HG03354 (cell line): ENCODE measurements around the gene CAMKK2.
A peak's percentile ranks its signal among the peaks of the same experiment; 100 is the strongest.

Experiments used
- ATAC-seq: cut with Tn5 transposase; IDR thresholded peaks from one replicate; pipeline ENCODE4 v1.9.1; 2021; ENCODE audit warnings: mild to moderate bottlenecking; ENCODE audit not compliant: unreplicated experiment, poor library complexity, severe bottlenecking

Gene CAMKK2

DNA sequence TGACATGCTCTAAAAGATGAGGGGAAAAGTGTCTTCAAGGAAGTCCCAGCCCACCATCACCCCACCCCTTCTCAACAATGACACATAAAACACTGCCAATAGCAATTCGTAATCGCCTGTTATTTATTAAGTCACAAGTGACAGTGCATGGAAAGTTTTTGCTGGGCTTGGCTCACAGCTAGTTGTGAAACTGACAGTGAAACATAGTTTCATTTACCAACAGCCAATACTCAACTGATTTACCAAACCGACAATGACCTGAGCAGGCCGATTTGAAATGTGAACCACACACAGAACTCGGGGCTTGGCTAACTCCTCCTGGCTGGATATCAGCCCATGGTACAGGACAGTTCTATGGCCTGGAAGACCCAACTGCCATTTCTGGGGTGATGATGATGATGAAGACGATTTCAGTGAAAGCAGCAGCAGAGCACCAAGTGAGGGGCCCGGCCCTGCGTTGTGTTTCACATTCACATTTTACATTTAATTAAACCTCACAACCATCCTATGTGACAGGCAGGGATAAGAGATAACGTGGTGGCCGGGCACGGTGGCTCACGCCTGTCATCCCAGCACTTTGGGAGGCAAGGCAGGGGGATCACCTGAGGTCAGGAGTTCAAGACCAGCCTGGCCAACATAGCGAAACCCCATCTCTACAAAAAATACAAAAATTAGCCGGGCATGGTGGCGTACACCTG is 42.7 kb downstream of the CAMKK2 start:
- ATAC-seq, result no peak

DNA sequence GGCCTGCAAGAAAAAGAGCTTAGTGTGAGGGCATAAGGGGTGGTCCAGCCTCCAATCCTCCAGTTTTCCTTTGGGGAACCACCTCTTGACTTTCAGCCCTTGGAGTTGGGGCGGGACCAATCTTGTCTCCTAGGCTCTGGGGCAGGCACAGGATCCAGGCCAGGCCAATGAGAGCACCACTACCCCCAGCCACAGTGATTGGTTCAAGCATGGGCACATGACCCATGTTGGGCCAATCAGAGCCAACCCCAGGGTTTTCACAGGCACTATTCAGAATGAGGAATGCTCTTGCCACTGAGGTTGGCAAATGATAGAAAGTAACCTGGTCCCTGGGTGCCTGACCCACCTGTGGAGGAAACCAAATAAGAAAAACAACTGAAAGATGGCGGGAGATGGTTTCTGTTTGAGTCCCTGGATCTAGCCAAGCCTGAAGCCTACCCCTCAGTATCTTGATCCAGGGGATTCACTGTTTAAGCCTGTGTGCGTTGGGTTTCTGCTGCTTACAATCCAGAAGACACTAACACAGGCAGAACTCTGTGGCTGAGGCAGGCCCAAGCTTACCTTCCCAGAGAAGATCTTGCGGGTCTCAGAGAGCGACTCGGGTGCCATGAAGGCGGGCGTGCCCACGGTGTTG is 43.7 kb downstream of the CAMKK2 start:
- ATAC-seq, result no peak

DNA sequence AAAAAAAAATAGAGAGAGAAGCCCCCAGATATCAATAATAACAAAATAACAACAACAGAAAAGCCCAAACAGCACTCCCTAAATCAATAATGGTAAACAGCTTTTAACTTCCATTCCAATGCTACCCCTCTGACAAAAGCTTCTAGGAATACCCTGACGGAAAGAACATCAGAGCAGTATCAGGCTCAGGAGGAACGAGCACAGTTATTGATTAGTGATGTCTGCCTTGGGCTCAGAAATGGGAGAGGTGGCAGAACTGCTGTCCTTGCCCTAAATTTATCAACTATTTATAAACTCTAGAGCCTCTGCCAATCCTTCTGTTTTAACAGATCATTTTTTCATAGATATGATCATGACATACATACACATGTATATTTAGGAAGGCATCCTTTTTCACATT is 44.7 kb downstream of the CAMKK2 start:
- no peak for ATAC-seq

DNA sequence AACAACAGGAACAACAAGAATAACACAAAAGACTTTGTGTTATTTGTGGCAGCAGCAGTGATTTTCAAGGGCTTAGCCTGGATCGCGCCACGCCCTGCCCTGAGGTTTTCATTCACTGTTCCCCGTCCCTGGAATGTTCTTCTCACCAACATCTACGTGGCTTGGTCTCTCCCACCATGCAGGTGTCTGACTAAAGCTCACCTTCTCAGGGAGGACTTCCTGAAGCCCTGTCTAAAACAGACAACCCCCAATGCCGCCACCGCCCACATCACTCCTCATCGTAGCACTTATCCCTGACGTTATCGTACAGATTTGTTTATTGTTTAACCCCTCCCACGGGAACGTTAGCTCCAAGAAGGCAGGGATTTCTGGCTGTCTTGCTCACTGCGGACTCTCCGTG is 46.1 kb downstream of the CAMKK2 start:
- no peak for ATAC-seq

DNA sequence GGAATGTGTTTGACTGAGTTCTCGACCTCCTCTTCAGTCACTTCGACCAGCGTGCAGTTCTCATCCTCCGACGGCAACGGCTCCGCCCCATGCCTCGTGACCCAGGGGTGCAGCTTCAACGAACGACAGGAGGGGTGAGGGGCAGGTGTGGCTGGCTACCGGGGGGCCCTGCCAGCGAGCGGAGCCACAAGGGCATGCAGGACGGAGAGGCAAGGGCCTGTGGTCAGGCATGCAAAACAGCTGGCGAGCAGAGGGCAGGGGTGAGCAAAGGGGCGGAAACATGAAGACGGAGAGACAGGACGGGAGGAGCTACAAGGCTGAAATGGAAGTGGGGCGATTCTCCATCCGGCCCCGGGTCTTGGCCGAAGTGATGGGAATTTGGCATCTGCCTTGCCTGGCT is 47.9 kb downstream of the CAMKK2 start:
- ATAC-seq, result peak; percentile 75

DNA sequence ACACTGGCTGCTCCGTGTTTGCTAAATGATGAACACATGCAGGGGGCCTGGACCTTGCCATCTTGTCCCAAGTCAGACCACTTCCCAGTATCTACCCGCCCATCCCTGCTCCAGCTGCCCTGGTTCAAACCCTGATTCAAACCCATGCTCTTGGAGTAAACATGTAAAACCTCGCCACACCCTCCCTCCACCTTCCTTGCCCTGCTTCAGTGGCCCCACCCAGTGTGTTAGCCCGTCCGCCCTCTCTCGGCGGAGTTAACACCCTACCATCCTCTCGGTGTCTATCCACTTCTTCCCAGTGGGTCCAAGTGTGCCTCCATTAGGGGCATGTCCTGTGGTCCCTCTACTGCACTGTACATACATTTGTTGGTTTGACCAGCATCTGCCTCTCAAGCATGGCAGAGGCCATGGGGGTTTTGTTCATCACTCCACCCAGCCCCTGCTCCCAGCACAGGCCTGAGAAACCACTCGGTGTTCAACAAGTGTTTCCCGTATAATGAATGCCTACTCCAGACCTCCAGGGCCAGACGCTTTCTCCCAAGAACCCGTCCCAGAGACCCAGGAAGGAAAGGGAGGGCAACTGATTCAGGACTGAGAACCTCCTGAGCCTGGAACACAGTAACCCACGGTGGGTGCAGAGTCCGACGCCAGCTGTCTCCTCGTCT is 49.5 kb downstream of the CAMKK2 start:
- no peak for ATAC-seq

DNA sequence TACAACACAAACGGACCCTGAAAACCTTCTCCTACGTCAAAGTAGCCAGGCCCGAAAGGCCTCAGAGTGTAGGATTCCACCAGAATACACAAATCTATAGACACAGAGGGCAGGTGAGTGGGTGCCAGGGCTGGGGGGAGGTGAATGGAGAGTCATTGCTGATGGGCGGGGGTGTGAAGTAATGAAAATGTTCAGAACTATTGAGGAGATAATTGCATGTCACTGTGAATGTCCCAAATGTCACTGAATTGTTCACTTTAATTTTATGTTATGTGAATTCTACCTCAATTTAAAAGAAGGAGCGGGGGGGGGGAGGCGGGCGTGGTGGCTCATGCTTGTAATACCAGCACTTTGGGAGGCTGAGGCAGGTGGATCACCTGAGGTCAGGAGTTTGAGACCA is 50.6 kb downstream of the CAMKK2 start:
- no peak for ATAC-seq

DNA sequence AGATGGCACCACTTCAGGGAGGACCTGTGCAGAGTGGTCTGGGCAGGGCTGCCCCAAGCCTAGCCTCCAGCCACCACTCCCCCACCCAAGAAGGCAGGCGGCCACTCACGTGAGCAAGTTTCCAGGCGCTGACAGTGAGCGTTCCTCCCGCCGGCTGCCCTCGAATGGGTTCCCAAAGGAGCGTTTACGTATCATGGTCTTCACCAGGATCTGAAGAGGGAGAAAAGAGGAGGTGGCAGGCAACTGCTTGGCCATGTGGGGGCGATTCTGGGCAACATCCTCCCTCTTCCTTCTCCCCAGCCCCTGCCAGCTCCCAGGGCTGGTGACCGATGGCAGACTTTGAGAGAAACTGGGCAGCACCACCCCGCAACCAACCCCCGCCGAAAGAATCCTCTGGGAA is 51.5 kb downstream of the CAMKK2 start:
- no peak for ATAC-seq

DNA sequence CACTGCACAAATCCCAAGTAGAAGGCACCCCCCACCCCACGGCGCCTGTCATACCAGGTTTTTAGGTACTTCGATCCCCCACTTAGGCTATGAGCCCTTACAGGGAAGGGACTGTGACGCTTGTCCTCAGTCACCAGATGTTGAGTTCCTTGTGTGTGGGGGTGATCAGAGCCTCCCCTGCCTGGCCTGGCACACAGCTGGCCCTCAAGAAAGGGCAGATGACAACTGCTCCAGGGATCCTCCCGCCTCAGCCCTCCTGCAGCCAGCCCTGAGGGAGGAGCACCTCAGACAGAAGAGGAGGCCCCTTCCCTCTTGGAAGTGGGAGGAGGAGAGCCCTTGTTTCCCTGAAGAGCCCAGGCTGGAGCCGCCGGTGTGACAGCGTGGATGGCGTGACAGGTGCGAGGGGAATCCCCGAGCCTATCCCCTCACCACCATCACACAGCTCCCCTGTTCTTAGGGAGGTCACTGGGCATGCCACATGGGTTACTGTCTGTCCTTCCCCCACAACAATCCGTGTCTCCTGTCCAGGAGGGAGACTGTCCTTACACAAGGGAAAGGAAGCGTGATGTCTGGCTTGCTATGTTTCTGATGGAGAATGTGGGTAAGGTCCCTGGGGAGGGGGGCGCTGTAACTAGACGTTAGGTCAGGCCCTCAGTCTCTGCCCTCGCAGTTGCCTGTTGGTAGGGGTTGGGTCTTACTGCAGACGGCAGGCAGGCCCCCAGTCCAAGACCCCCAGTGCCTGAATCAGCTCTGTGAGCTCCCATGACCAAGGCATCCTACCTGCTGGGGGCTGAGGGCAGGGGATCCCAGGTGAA is 55.1 kb downstream of the CAMKK2 start:
- ATAC-seq, result no peak

DNA sequence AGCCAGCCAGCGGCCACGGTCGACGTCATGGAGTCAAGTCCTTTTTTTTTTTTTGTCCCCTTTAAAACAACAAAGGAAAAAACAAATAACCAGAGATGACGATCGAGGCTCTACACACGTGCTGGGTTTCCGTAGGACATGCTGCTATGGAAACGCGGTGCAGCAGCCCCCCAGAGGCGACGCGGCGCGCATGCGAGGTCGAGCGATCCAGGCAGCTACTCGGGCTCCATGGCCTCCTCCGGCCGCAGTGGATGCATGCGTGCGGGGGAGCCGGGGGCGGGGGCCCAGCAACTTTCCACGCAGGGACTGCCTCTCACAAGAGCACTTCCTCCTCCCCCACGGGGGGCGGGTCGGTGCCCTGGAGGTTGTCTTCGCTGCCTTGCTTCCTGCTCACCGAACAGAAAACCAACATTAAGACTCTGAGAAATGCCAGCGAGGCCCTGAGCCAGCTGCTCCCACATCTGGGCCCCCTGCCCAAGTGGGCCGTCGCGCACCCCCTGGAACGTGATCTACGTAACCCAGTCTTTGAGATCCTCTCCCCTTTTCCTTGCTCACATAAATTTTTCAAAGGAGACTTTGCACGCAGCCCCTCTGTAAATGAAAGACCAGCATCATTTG is 55.9 kb downstream of the CAMKK2 start:
- ATAC-seq, result peak; percentile 47

DNA sequence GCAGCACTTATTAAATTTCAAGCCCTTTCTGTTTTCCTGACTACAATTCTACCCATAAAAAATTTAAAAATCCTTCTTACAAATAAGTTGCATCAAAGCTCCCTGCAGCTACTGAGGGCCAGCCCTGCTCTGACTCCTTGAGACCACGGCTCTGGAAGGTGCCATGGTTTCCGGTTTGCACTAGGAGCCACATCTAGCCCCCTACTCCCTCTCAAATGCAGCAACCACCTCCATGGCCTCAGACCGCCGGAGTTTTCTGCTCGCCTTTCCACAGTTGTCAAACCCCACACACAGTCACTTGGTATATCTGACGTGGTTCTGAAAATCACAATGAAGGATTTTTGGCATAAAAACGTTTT is 56.5 kb downstream of the CAMKK2 start:
- ATAC-seq, result no peak

DNA sequence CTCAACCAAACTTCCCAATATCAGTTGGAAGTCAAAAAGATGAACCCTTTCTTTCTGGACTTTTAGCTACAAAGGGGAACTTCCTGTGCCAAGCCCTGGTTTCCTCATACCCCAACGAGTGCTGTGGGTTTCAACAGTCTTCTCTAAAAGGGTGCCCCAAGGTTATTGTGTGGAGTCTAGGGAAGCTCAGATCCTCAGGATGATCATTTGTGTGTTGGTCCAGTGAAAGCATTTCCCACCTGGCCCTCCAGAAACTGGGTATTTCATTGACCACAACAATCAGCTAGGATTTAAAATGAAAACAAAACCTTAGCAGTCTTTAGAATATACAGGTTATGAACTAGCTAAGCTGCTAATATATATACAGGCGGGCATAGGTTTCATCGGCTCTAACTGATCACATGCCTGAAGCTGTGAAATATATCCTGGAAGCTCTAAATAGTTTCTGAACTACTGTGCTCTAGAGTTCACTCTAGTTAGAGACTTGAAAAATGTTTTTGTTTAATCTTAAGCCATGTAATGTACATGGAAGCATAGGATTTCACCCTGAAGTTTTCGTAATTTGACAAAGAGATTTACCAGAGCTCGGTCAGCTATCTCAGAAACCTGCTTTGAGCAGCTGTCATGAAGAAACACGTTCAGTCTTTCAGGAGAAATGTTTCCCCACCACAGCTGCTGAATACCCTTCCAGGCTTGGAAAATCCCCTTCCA is 57.0 kb downstream of the CAMKK2 start:
- no peak for ATAC-seq

DNA sequence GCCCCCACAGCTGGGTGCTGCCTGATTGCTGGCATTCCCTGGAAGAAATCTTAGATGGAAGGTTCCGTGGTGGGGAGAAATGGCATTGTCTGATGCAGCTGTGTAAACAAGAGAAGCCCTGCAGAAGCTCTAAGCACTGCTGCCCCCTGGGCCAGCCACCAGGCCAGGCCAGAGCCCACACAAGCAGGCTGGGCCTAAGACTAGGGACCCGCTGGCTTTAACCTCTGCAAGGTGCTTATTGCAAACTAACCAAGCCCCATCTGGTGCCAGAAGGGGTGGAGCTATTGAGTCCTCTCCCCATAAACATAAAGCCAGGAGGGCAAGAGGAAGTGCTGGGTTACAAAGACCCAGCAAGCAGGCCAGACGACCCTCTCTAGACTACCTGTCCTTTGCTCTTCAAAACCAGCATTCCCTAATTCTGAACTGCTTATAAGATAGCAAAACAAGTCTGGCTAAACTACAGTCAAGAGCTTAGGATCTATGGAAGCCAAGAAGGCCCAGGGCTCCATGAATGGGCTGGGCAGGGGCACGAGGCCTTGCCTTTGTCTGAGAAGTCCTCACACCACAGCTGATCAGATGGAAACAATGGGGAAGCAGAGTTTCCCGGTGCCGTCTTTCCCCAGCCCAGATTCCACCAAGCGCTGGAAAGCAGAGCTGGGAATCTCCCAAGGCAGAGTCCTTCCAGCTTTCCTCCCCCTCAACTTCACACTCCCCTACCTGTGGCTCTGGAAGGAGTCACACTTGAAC is 57.7 kb downstream of the CAMKK2 start:
- ATAC-seq, result no peak

DNA sequence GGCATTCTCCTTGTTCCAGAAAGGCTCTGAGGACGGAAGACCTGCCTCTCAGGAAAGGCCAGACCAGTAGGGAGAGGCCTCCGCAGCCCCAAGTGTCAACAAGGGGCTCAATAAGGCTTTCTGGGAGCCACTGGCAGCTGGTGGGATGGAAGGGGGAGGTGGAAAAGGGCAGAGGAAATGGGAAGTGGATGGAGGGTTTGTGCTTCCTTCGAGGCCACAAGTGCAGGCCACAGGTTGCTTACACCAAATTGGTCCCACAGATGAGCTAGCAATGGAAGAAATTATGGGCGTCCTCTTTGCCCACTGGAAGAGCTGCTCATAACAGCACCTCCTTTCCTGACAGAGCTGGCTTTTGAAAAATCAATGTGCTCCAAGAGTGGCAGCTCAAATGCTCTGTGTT is 58.4 kb downstream of the CAMKK2 start:
- no peak for ATAC-seq

DNA sequence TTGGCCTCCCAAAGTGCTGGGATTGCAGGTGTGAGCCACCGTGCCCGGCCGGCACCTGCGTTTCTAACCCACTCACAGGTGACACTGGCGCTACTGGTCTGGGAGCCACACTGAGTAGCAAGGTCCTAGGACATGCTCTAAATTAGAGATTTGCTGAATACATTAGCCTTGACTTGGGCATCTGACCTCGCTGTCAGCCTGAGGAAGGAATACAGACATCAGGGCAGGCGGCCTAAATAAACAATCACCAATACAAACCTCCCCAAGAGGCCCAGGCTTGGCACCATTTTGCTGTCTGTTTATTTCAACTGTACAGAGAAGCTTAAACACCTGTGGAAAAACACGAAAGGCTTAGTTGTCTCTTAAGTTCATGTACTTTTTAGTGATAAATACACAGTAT is 59.1 kb downstream of the CAMKK2 start:
- no peak for ATAC-seq

DNA sequence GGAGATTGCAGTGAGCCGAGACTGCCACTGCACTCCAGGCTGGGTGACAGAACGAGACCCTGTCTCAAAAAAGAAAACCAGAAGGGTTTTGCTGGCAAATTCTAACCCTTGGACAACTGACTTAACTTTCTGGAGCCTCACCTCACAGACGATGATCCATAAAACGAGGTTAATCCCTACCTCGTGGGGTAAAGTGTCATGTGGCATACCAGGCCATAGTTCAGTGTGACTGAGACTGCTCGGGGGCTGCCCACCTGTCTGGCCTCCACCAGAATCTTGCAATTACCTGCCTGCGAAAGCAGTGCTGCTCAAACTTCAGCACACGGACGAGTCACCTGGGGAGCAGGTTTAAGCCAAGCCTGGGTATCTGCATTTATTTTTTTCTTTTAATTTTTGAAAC is 59.7 kb downstream of the CAMKK2 start:
- ATAC-seq, result no peak

DNA sequence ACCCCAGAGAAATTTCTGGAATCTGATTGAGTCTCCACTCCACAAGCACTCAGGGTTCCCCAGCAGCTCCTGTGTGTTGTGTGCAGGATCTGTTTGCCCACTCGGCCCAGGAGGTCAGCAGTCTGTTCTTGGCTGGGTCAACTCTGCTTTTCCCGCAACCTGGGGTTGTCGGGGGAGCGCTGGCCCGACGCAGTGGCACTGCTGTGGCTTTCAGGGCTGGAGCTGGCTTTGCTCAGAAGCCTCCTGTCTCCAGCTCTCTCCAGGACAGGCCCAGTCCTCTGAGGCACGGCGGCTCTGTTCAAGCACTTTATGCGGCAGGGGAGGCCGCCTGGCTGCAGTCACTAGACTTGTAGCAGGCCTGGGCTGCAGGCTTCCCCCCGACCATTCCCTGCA is 62.9 kb downstream of the CAMKK2 start:
- ATAC-seq, result no peak

DNA sequence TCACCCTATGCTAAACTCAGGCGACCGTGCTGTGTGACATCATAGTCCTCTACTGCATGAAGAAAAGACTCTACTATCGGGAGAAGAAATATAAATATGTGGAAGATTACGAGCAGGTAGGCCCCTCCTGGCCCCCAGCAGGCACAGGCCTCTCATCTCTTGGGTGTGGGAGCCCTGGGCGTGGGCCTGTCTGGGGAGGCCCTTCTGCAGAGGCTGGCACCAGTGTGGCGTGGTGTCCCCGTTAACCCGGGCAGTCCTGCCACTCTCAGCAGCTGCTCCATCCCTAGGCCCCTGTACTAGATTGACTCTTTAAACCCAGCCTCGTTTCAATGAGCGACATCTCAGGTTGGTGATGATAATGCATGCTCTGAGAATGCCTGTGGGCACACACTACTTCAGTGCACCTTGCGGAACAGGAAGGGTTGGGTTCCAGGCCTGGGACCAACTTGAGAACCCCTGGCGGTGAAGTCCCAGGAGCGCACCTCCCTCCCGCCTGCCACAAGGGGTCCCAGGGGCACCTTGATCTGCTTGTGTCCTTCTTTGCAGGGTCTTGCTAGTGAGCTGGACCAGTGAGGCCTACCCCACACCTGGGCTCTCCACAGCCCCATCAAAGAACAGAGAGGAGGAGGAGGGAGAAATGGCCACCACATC is 63.4 kb downstream of the CAMKK2 start:
- ATAC-seq, result no peak
